DND-41 (cell line): Measurements from ENCODE around the gene PAQR7.

ENCODE experiments used
- ATAC-seq: fragments of 200-7000 bp; cut with Tn5 transposase; 3 replicates; pipeline ENCODE4 v1.9.1; 2021; ENCODE audit warnings: low read depth; ENCODE audit not compliant: insufficient read depth
- DNase-seq: peaks from one replicate; pipeline ENCODE4 v3.0.0-alpha.2; 2020
- H2AFZ ChIP-seq: 2 replicates; pipeline ENCODE4 v1.6.0; 2012; ENCODE audit warnings: low read depth, low read length
- H3K27ac ChIP-seq: 2 replicates; pipeline ENCODE4 v1.5.1; 2012; ENCODE audit warnings: low read length, inconsistent platforms
- H3K27me3 ChIP-seq: fragments of 200-600 bp; sonication (generic); 2 replicates; pipeline ENCODE4 v1.6.0; 2012; ENCODE audit warnings: low read length, mild to moderate bottlenecking, inconsistent platforms; ENCODE audit not compliant: insufficient read depth, poor library complexity
- H3K36me3 ChIP-seq: 2 replicates; pipeline ENCODE4 v1.5.1; 2012; ENCODE audit warnings: low read length, inconsistent platforms; ENCODE audit not compliant: insufficient read depth
- H3K4me1 ChIP-seq: 2 replicates; pipeline ENCODE4 v1.5.1; 2012; ENCODE audit warnings: mild to moderate bottlenecking, low read length; ENCODE audit not compliant: insufficient read depth
- H3K4me2 ChIP-seq: 2 replicates; pipeline ENCODE4 v1.6.0; 2012; ENCODE audit warnings: mild to moderate bottlenecking, moderate library complexity, low read length, inconsistent platforms; ENCODE audit not compliant: insufficient read depth
- H3K4me3 ChIP-seq, 2 experiments: fragments of 200-600 bp in 1 of 2; shearing (Covaris generic) in 1 of 2; 2 replicates each; pipeline ENCODE4 v1.5.1; 2012 to 2016; ENCODE audit warnings: inconsistent platforms in 2 of 2, low read length in 2 of 2, mild to moderate bottlenecking in 2 of 2, low read depth in 1 of 2, moderate library complexity in 1 of 2
- H3K79me2 ChIP-seq: 2 replicates; pipeline ENCODE4 v1.6.0; 2012; ENCODE audit warnings: low read length, inconsistent platforms; ENCODE audit not compliant: insufficient read depth
- H3K9ac ChIP-seq: 2 replicates; pipeline ENCODE4 v1.6.0; 2012; ENCODE audit warnings: low read depth, mild to moderate bottlenecking, inconsistent platforms, low read length, moderate library complexity
- H3K9me3 ChIP-seq: 2 replicates; pipeline ENCODE4 v1.5.1; 2012; ENCODE audit warnings: low read length, moderate library complexity, mild to moderate bottlenecking, inconsistent platforms; ENCODE audit not compliant: insufficient read depth, severe bottlenecking
- H4K20me1 ChIP-seq: 2 replicates; pipeline ENCODE4 v1.6.0; 2012; ENCODE audit warnings: low read length; ENCODE audit not compliant: insufficient read depth
- CTCF ChIP-seq: IDR thresholded peaks from 2 replicates; pipeline ENCODE4 v1.5.1; 2012; ENCODE audit warnings: borderline replicate concordance, low read length, moderate library complexity, mild to moderate bottlenecking; ENCODE audit not compliant: poor library complexity, severe bottlenecking; ENCODE audit errors: extremely low read depth
- EZH2 ChIP-seq: IDR thresholded peaks from 3 replicates; pipeline ENCODE4 v1.6.1; 2012; ENCODE audit warnings: borderline replicate concordance, low read depth, mild to moderate bottlenecking, moderate library complexity, low read length, inconsistent platforms; ENCODE audit not compliant: severe bottlenecking

The PAQR7 gene

DNA sequence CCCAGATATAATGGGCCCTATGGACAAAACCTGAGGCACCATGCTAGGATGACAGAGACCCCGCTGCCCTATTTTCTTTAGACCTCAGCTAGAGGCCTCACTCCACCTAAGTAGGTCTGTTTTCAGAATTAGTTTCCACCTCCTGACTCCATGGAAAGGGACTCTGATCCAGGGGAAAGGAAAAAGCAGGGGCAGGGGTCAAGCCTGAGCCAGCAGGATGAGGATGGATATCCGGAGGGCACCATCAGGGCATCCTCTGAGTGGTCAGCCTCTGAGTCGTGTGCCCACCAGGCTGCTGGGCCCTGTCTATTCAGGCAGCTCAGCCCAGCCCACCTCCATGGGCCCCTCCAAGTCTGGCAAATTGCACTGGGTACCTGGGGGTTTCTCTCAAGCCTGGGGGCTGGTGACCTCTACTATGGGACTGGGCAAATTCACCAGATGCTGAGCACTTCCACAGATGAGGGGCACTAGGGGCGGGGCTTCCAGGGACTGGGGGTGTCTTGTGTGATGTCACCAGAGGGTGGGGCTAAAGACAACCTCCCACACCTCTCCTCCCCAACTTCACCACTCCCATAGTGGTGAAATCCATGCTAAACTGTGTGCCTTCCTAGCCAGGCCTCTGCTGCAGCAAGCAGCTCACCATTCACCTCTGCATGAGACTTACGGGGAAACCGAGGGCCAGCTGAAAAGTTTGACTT, 5.5 kb downstream of the PAQR7 start:
- H2AFZ ChIP-seq: no peak overlapping the region
- no peaks in the 10 kb centered on the region for H3K79me2 ChIP-seq
- H3K36me3 ChIP-seq: no peaks in the 10 kb centered on the region
- no peak overlapping the region for H3K9ac ChIP-seq
- no peak overlapping the region for H3K27ac ChIP-seq
- no peak overlapping the region for H3K4me2 ChIP-seq
- no peak for DNase-seq
- TF ChIP-seq EZH2 (no peak), CTCF (no peak)
- H4K20me1 ChIP-seq: no peaks in the 10 kb centered on the region
- no peaks in the 10 kb centered on the region for H3K4me1 ChIP-seq
- ATAC-seq: no peak
- H3K27me3 ChIP-seq: no peaks in the 10 kb centered on the region
- no peak overlapping the region for H3K4me3 ChIP-seq
- H3K9me3 ChIP-seq: no peaks in the 10 kb centered on the region

DNA sequence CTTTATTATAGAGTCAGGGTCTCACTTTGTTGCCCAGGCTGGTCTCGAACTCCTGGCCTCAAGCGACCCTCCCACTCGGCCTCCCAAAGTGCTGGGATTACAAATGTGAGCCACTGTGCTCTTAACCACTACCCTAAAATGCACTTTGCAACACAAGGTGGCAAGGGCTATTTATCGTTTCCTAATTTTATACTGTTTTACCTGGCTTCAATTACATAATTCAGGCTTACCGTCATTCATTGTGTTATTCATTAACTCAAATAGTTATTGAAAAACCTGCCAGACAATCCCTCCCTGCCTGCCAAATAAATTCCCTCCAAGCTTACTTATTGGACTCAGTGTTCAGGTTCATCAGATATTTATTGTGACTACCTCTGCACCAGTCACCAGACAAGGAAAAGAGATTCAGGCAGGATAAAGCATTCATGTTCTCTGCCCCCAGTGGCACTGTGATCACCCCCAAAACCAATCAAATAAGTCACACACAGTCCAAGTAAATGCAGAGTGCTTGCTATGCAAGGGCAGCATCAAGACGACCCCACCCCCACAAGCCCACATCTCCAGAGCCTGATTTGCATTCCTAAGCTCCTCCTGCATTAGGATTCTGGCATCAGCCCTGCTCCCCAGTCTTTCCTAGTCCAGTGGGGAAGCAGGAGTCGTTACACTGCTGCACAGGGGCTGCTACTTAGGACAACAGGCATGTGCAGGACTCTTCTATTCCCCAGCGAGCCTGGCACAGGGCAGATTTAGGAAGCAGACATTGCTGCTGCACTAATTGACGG, 8.1 kb downstream of the PAQR7 start:
- Histone ChIP-seq H3K4me3 (no peak overlapping the region), H3K4me1 (no peaks in the 10 kb centered on the region), H3K9me3 (no peaks in the 10 kb centered on the region), H3K79me2 (no peaks in the 10 kb centered on the region), H3K27ac (no peak overlapping the region), H3K27me3 (no peaks in the 10 kb centered on the region), H3K9ac (no peak overlapping the region), H3K36me3 (no peaks in the 10 kb centered on the region), H3K4me2 (no peak overlapping the region), H4K20me1 (no peaks in the 10 kb centered on the region), H2AFZ (no peak overlapping the region)
- ATAC-seq (no peak), DNase-seq (no peak)
- TF ChIP-seq CTCF: no peak
- TF ChIP-seq EZH2: no peak

DNA sequence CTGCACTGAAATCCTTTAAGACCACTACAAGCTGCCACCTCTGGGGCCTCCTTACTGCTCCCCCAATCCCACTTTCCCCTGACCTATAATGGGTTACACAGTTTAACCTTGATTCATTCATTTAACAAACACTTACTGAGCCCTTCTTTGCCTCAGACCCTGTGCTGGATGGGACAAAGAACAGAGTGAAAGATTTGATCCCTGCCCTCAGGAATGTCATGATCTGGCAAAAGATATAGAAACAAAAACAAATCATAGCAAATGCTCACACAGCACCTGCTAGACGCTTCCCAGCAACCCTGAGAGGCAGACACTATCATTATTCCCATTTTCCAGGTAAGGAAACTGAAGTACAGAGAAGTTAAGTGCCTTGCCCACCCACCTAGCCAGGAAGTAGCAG, 9.2 kb downstream of the PAQR7 start:
- Histone ChIP-seq H3K4me2 (no peak overlapping the region), H3K79me2 (no peaks in the 10 kb centered on the region), H3K9me3 (no peaks in the 10 kb centered on the region), H4K20me1 (no peaks in the 10 kb centered on the region), H3K27ac (no peak overlapping the region), H3K9ac (no peak overlapping the region), H3K36me3 (no peaks in the 10 kb centered on the region), H2AFZ (no peak overlapping the region), H3K4me3 (no peak overlapping the region), H3K4me1 (no peaks in the 10 kb centered on the region), H3K27me3 (no peaks in the 10 kb centered on the region)
- no peak for DNase-seq
- TF ChIP-seq CTCF (no peak), EZH2 (no peak)
- no peak for ATAC-seq
